Measurements from ENCODE around the gene KIF7. TPM values are rescaled to one million over a fixed set of nuclear protein-coding genes. Genes with fewer than 3 reads are reported as not detected.
"Not testable (repeated sequence)": the region's sequence is repeated elsewhere in the genome, so short reads cannot be mapped to it uniquely, and the experiment has no call there.

KIF7 gene
- total RNA-seq, 1 experiment from 2014 or later: 2.7 TPM

GRCh38 chr15:89593018-89593417 is 62.2 kb downstream of the KIF7 start:
- intact Hi-C loops (cut with micrococcal nuclease): no loop called here
- BruUV-seq (replicated peaks): no TSS peak
- ChIA-PET POLR2A (interaction anchor here (0.7 to 1.2 kb wide), 2 partner anchors 14 to 1266 kb away, joined by 3 read pairs; no protein-coding TSS in a partner anchor), CTCF (interaction anchor here (0.9 to 1.4 kb wide), 2 partner anchors 74 to 163 kb away, joined by 3 to 4 read pairs; no protein-coding TSS in a partner anchor)
- Mint-ChIP-seq H3K36me3 (ENCODE audit: insufficient read depth, unreplicated experiment) (peaks cover 14% of the 10 kb centered on the region), H3K4me1 (ENCODE audit: insufficient read depth, unreplicated experiment) (peaks cover 6% of the 10 kb centered on the region), H3K9me3 (ENCODE audit: unreplicated experiment) (no peaks in the 10 kb centered on the region), H3K27me3 (ENCODE audit: insufficient read depth, unreplicated experiment) (no peaks in the 10 kb centered on the region), H3K4me3 (ENCODE audit: unreplicated experiment) (no peak overlapping the region), H3K27ac (ENCODE audit: low read depth, unreplicated experiment) (no peak overlapping the region)
- TF ChIP-seq CTCF (IDR thresholded peaks at IDR 0.05; ENCODE audit: unreplicated experiment): no peak
- DNase-seq (ENCODE audit: unreplicated experiment): no peak

GRCh38 chr15:89591834-89592233 is 63.4 kb downstream of the KIF7 start:
- CTCF ChIA-PET: interaction anchor here (0.7 to 1.1 kb wide), 2 partner anchors 55 to 71 kb away, joined by 3 to 4 read pairs; no protein-coding TSS in a partner anchor
- peaks cover 5% of the 10 kb centered on the region for H3K36me3 Mint-ChIP-seq (ENCODE audit: insufficient read depth, unreplicated experiment)
- H3K27me3 Mint-ChIP-seq (ENCODE audit: insufficient read depth, unreplicated experiment): no peaks in the 10 kb centered on the region
- POLR2A ChIA-PET: interaction anchor here (1.2 kb wide), 1 partner anchor 13 kb away, joined by 3 read pairs; no protein-coding TSS in a partner anchor
- BruUV-seq (replicated peaks): no TSS peak
- no peak overlapping the region for H3K4me3 Mint-ChIP-seq (ENCODE audit: unreplicated experiment)
- no peak for DNase-seq (ENCODE audit: unreplicated experiment)
- intact Hi-C loops (cut with micrococcal nuclease): no loop called here
- no peak for TF ChIP-seq CTCF (IDR thresholded peaks at IDR 0.05; ENCODE audit: unreplicated experiment)
- H3K27ac Mint-ChIP-seq (ENCODE audit: low read depth, unreplicated experiment): no peak overlapping the region
- H3K9me3 Mint-ChIP-seq (ENCODE audit: unreplicated experiment): no peaks in the 10 kb centered on the region
- H3K4me1 Mint-ChIP-seq (ENCODE audit: insufficient read depth, unreplicated experiment): peaks cover 6% of the 10 kb centered on the region

GRCh38 chr15:89587955-89588354 is 67.3 kb downstream of the KIF7 start:
- ChIA-PET POLR2A (no interaction called here), CTCF (interaction anchor here (0.7 to 0.8 kb wide), 2 partner anchors 9 to 185 kb away, joined by 3 to 5 read pairs; no protein-coding TSS in a partner anchor)
- intact Hi-C loops (cut with micrococcal nuclease): no loop called here
- H3K27ac Mint-ChIP-seq (ENCODE audit: low read depth, unreplicated experiment): no peak overlapping the region
- no TSS peak for BruUV-seq (replicated peaks)
- no peaks in the 10 kb centered on the region for H3K27me3 Mint-ChIP-seq (ENCODE audit: insufficient read depth, unreplicated experiment)
- TF ChIP-seq CTCF (IDR thresholded peaks at IDR 0.05; ENCODE audit: unreplicated experiment): no peak
- no peak overlapping the region for H3K4me3 Mint-ChIP-seq (ENCODE audit: unreplicated experiment)
- no peaks in the 10 kb centered on the region for H3K4me1 Mint-ChIP-seq (ENCODE audit: insufficient read depth, unreplicated experiment)
- DNase-seq (ENCODE audit: unreplicated experiment): peak; percentile 11
- no peaks in the 10 kb centered on the region for H3K36me3 Mint-ChIP-seq (ENCODE audit: insufficient read depth, unreplicated experiment)
- no peaks in the 10 kb centered on the region for H3K9me3 Mint-ChIP-seq (ENCODE audit: unreplicated experiment)

- ChIA-PET POLR2A (interaction anchor here (0.7 to 1.2 kb wide), 2 partner anchors 11 to 134 kb away, joined by 3 to 6 read pairs; partner anchors contain the start of gene TICRR), CTCF (interaction anchor here (1.1 kb wide), 1 partner anchor 288 kb away, joined by 5 read pairs; no protein-coding TSS in a partner anchor)
Observed at GRCh38 chr15:89586651-89587050, 68.6 kb downstream of the KIF7 start.

GRCh38 chr15:89580747-89581146 is 74.5 kb downstream of the KIF7 start:
- H3K27me3 Mint-ChIP-seq (ENCODE audit: insufficient read depth, unreplicated experiment); H3K4me3 Mint-ChIP-seq (ENCODE audit: unreplicated experiment); H3K27ac Mint-ChIP-seq (ENCODE audit: low read depth, unreplicated experiment); intact Hi-C loops (cut with micrococcal nuclease); BruUV-seq (replicated peaks); H3K9me3 Mint-ChIP-seq (ENCODE audit: unreplicated experiment); DNase-seq (ENCODE audit: unreplicated experiment); H3K36me3 Mint-ChIP-seq (ENCODE audit: insufficient read depth, unreplicated experiment): not testable (repeated sequence)
- POLR2A ChIA-PET: interaction anchor here (1.4 kb wide), 1 partner anchor 30 kb away, joined by 3 read pairs; no protein-coding TSS in a partner anchor
- CTCF ChIA-PET: interaction anchor here (0.5 kb wide), 1 partner anchor 224 kb away, joined by 3 read pairs; no protein-coding TSS in a partner anchor
- peaks cover 33% of the 10 kb centered on the region for H3K4me1 Mint-ChIP-seq (ENCODE audit: insufficient read depth, unreplicated experiment)

More at GRCh38 chr15:89586651-89587050, 68.6 kb downstream of the KIF7 start:
- Mint-ChIP-seq H3K4me1 (ENCODE audit: insufficient read depth, unreplicated experiment) (no peaks in the 10 kb centered on the region), H3K27me3 (ENCODE audit: insufficient read depth, unreplicated experiment) (no peaks in the 10 kb centered on the region), H3K9me3 (ENCODE audit: unreplicated experiment) (no peaks in the 10 kb centered on the region), H3K27ac (ENCODE audit: low read depth, unreplicated experiment) (no peak overlapping the region), H3K36me3 (ENCODE audit: insufficient read depth, unreplicated experiment) (no peaks in the 10 kb centered on the region), H3K4me3 (ENCODE audit: unreplicated experiment) (no peak overlapping the region)
- DNase-seq (ENCODE audit: unreplicated experiment): no peak
- BruUV-seq (replicated peaks): no TSS peak
- no peak for TF ChIP-seq CTCF (IDR thresholded peaks at IDR 0.05; ENCODE audit: unreplicated experiment)
- intact Hi-C loops (cut with micrococcal nuclease): no loop called here

All from MCF 10A (cell line).